ENCODE measurements around the gene GPR156. TPM values are rescaled to one million over a fixed set of nuclear protein-coding genes. Genes with fewer than 3 reads are reported as not detected.

Gene GPR156
- total RNA-seq, 1 donor from 2014 or later, result 0.48 TPM

GRCh38 chr3:120162400-120162799 lies 122.6 kb downstream of the GPR156 start:
- Mint-ChIP-seq H3K9me3 (ENCODE audit: unreplicated experiment) (no peaks in the 10 kb centered on the region), H3K27ac (ENCODE audit: unreplicated experiment) (peak overlapping the region; percentile 99), H3K4me3 (ENCODE audit: unreplicated experiment) (no peak overlapping the region), H3K36me3 (ENCODE audit: unreplicated experiment) (no peaks in the 10 kb centered on the region), H3K27me3 (ENCODE audit: unreplicated experiment) (no peaks in the 10 kb centered on the region), H3K4me1 (ENCODE audit: unreplicated experiment) (peaks cover 53% of the 10 kb centered on the region)
- TF ChIP-seq, protein P1, sequence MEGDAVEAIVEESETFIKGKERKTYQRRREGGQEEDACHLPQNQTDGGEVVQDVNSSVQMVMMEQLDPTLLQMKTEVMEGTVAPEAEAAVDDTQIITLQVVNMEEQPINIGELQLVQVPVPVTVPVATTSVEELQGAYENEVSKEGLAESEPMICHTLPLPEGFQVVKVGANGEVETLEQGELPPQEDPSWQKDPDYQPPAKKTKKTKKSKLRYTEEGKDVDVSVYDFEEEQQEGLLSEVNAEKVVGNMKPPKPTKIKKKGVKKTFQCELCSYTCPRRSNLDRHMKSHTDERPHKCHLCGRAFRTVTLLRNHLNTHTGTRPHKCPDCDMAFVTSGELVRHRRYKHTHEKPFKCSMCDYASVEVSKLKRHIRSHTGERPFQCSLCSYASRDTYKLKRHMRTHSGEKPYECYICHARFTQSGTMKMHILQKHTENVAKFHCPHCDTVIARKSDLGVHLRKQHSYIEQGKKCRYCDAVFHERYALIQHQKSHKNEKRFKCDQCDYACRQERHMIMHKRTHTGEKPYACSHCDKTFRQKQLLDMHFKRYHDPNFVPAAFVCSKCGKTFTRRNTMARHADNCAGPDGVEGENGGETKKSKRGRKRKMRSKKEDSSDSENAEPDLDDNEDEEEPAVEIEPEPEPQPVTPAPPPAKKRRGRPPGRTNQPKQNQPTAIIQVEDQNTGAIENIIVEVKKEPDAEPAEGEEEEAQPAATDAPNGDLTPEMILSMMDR (IDR thresholded peaks at IDR 0.05), result no peak
- DNase-seq (ENCODE audit: extremely low spot score, unreplicated experiment), result no peak

DNA sequence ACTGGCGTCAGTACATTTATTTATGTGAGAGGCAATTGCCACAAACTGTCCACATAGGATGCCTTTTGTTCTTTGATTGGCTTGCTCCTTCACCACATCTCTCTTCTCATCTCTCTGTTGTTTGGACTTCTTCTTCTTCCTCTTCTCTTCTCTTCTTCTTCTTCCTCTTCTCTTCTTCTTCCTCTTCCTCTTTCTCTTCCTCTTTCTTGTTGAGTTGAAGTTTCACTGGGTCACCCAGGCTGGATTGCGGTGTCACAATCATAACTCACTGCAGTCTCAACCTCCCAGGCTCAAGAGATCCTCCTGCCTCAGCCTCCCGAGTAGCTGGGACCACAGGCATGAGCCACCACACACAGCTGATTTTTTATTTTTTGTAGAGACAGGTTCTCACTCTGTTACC lies 123.1 kb downstream of the GPR156 start:
- Mint-ChIP-seq H3K4me3 (ENCODE audit: unreplicated experiment) (no peak overlapping the region), H3K9me3 (ENCODE audit: unreplicated experiment) (no peaks in the 10 kb centered on the region), H3K27me3 (ENCODE audit: unreplicated experiment) (no peaks in the 10 kb centered on the region), H3K27ac (ENCODE audit: unreplicated experiment) (peak overlapping the region; percentile 99), H3K36me3 (ENCODE audit: unreplicated experiment) (no peaks in the 10 kb centered on the region), H3K4me1 (ENCODE audit: unreplicated experiment) (peaks cover 58% of the 10 kb centered on the region)
- TF ChIP-seq, protein P1 (IDR thresholded peaks at IDR 0.05), result no peak
- no peak for DNase-seq (ENCODE audit: extremely low spot score, unreplicated experiment)

DNA sequence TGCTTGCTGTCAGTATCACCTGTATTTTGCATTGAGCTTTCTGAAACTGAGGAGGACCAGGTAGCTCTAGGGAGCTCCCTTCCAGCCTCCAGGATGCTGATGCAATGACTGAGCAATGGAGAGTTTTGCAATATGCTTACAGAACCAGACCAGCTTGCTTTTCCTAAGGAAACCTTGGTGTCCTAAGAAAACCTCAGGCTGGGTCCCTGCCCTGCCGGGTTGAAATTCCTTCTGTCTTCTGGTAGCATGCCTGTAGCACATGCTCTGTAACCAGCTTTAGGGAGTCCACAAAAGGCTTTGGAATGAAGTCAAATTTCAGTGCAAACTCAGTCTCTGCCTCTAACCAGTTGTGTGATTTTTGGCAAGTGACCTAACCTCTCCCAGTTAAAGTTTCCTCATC lies 125.0 kb downstream of the GPR156 start:
- Mint-ChIP-seq H3K9me3 (ENCODE audit: unreplicated experiment) (no peaks in the 10 kb centered on the region), H3K27me3 (ENCODE audit: unreplicated experiment) (no peaks in the 10 kb centered on the region), H3K4me1 (ENCODE audit: unreplicated experiment) (peaks cover 68% of the 10 kb centered on the region), H3K4me3 (ENCODE audit: unreplicated experiment) (peak overlapping the region; percentile 38), H3K27ac (ENCODE audit: unreplicated experiment) (peak overlapping the region; percentile 99), H3K36me3 (ENCODE audit: unreplicated experiment) (peaks cover 4% of the 10 kb centered on the region)
- TF ChIP-seq, protein P1 (IDR thresholded peaks at IDR 0.05), result no peak
- DNase-seq (ENCODE audit: extremely low spot score, unreplicated experiment), result peak; percentile 92

DNA sequence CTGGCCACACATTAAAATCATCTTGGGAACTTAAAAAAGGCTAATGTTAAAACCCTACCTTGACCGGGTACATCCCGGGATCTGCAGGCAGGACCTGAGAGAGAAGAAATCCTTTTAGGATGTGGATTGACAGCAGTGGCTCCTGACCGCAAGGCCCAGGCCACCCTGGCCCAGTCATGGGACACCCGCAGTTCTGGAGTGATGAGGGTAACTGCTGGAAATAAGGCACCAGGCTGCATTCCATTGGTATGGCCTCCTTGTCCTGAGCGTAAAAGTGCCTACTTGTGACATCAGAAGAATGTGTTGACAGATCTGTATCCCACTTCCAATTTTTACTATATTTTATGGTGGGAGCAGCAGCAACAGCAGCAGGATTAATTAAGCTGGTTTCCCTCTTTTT lies 127.3 kb downstream of the GPR156 start:
- H3K4me1 Mint-ChIP-seq (ENCODE audit: unreplicated experiment), result peaks cover 74% of the 10 kb centered on the region
- peaks cover 4% of the 10 kb centered on the region for H3K36me3 Mint-ChIP-seq (ENCODE audit: unreplicated experiment)
- peak overlapping the region; percentile 99 for H3K27ac Mint-ChIP-seq (ENCODE audit: unreplicated experiment)
- H3K4me3 Mint-ChIP-seq (ENCODE audit: unreplicated experiment), result no peak overlapping the region
- TF ChIP-seq, protein P1 (IDR thresholded peaks at IDR 0.05), result no peak
- no peak for DNase-seq (ENCODE audit: extremely low spot score, unreplicated experiment)
- H3K27me3 Mint-ChIP-seq (ENCODE audit: unreplicated experiment), result no peaks in the 10 kb centered on the region
- H3K9me3 Mint-ChIP-seq (ENCODE audit: unreplicated experiment), result no peaks in the 10 kb centered on the region

- DNase-seq (ENCODE audit: extremely low spot score, unreplicated experiment), result no peak
- Mint-ChIP-seq H3K4me1 (ENCODE audit: unreplicated experiment) (peaks cover 71% of the 10 kb centered on the region), H3K4me3 (ENCODE audit: unreplicated experiment) (no peak overlapping the region), H3K9me3 (ENCODE audit: unreplicated experiment) (no peaks in the 10 kb centered on the region), H3K36me3 (ENCODE audit: unreplicated experiment) (peaks cover 4% of the 10 kb centered on the region), H3K27me3 (ENCODE audit: unreplicated experiment) (no peaks in the 10 kb centered on the region), H3K27ac (ENCODE audit: unreplicated experiment) (peak overlapping the region; percentile 99)
- TF ChIP-seq, protein P1 (IDR thresholded peaks at IDR 0.05), result no peak
These were observed 127.9 kb downstream of the GPR156 start for GRCh38 chr3:120157113-120157512.

Data from osteocyte (in vitro differentiated cells).